Subcutaneous abdominal adipose tissue (tissue), 5 donors: ENCODE results near the gene NSUN6.

Source experiments
- H3K27ac ChIP-seq: one replicate; pipeline ENCODE4 v1.7.0; 2013; ENCODE audit warnings: low read depth, mild to moderate bottlenecking, inconsistent platforms, low read length, moderate library complexity
- H3K27me3 ChIP-seq, 5 donors: one replicate each; pipeline ENCODE4 v1.7.0; 2013; ENCODE audit warnings: low read length in 5 of 5, inconsistent platforms in 1 of 5; ENCODE audit not compliant: control insufficient read depth in 5 of 5, insufficient read depth in 4 of 5
- H3K36me3 ChIP-seq, 5 donors: one replicate each; pipeline ENCODE4 v1.7.0; 2013; ENCODE audit warnings: low read length in 5 of 5; ENCODE audit not compliant: control insufficient read depth in 5 of 5, insufficient read depth in 5 of 5
- H3K4me1 ChIP-seq, 5 donors: one replicate each; pipeline ENCODE4 v1.7.0; 2013; ENCODE audit warnings: low read length in 5 of 5, mild to moderate bottlenecking in 3 of 5, moderate library complexity in 1 of 5; ENCODE audit not compliant: control insufficient read depth in 5 of 5, insufficient read depth in 5 of 5
- H3K4me3 ChIP-seq, 5 donors: one replicate each; pipeline ENCODE4 v1.7.0; 2013; ENCODE audit warnings: low read length in 5 of 5, low read depth in 1 of 5
- H3K9ac ChIP-seq, 5 donors: one replicate each; pipeline ENCODE4 v1.7.0; 2013; ENCODE audit warnings: low read length in 5 of 5, mild to moderate bottlenecking in 4 of 5, moderate library complexity in 3 of 5
- H3K9me3 ChIP-seq, 5 donors: one replicate each; pipeline ENCODE4 v1.7.0; 2013; ENCODE audit warnings: low read length in 5 of 5; ENCODE audit not compliant: control insufficient read depth in 5 of 5
- donor health status: healthy.
- donor health status: healthy.
- donor health status: healthy.
- donor health status: healthy.
- donor health status: healthy.

Gene NSUN6

DNA sequence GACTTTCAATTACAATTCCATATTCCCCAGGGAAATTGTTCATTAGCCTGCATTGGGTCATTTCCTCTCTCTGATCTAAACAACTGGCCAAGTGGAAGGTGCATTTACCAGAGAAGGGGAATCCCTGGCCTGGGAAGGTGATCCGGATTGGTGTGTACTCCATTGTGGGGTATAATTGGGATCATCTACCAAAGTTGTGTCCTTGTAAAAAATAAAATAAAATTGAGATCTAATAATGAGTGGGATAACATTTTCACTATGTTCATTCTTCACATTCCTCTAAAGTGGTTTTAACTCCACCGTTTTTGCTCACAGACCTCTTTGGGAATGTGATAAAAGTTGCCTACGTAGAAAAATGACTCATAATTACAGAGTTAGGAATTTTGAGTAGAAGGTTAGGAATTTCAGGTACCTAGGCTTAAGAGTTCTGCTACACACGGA, 30.6 kb upstream of the NSUN6 start:
- Histone ChIP-seq H3K27ac (peak overlapping the region; percentile 9), H3K4me1 (peaks cover 0 to 7% (median 0%) of the 10 kb centered on the region in 5 donors), H3K9ac (no peak overlapping the region), H3K27me3 (no peaks in the 10 kb centered on the region), H3K4me3 (no peak overlapping the region), H3K36me3 (peaks cover 0 to 5% (median 0%) of the 10 kb centered on the region in 5 donors), H3K9me3 (no peaks in the 10 kb centered on the region)

DNA sequence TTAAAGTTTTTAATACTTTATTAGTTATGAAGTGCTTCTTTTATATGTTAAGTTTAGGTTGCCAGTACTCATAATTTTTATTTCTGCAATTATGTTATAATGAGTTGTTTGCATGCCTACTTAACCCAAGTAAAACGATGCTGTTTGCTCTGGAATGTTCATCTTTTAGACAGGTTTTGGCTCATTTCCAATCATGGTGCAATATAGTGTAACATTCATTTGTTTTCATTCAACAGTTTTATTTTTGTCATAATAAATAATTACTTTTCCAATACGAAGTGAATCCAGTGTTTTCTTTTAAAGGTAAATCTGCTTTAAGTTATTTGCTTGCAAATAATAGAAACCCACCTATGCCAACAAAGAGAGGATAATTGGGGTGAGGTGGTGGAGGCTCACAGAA, 30.0 kb upstream of the NSUN6 start:
- Histone ChIP-seq H3K27me3 (no peaks in the 10 kb centered on the region), H3K27ac (peak overlapping the region; percentile 9), H3K9me3 (no peaks in the 10 kb centered on the region), H3K4me3 (no peak overlapping the region), H3K4me1 (peaks cover 0 to 7% (median 0%) of the 10 kb centered on the region in 5 donors), H3K36me3 (peaks cover 0 to 6% (median 3%) of the 10 kb centered on the region in 5 donors), H3K9ac (no peak overlapping the region)

DNA sequence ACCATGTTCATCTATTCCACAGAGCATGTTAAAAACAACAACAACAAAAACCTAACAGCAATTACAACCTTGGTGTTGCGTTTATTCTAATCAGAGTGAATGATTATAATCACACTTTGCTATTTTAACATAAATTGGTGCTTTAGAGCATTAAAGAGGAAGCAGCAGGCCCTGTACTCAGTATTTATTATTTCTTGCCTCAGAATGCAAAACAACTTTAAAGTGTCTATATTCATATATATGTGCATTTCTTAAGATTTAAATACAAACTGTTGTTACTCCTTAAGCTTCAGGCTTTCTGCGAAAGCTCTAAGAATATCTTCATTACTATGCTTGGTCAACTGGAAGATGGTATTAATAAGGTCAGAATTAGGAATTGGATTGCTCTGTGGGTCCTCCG, 29.4 kb upstream of the NSUN6 start:
- Histone ChIP-seq H3K9ac (no peak overlapping the region), H3K27me3 (no peaks in the 10 kb centered on the region), H3K4me3 (no peak overlapping the region), H3K4me1 (peaks cover 0 to 7% (median 0%) of the 10 kb centered on the region in 5 donors), H3K36me3 (peaks cover 0 to 10% (median 3%) of the 10 kb centered on the region in 5 donors), H3K9me3 (no peaks in the 10 kb centered on the region), H3K27ac (no peak overlapping the region)

DNA sequence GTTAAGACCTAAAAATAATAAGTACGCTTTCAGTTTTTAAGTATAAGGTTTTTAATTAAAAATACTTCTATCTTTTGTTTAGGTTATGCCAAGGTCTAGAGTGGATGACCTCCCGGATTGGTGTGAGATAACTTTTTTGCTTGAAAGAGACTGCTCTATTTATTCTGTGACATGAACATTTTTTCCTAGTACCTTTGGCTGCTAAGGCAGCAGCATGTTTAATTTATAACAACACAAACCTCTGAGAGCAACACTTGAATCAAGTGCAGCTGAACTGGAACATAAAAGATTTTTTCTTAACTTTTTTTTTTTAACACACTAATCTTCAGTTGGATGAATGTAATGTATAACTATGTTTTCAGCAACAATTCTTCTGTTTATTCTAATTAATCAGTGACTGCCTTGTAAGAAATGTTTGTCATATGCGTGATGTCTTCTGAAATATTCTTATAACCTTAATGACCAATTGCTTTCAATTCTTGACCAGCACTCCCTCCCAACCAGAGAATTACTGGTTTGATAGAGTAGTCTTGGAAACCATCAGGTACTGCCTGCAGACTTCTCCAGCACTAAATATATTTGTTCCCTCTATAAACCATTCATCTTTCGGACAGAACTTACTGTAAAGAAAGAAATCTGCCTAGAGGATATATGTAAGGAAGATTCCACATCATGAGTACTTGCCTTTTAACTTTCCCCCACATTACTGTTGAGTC, 23.9 kb upstream of the NSUN6 start:
- H3K4me3 ChIP-seq, result no peak overlapping the region
- no peaks in the 10 kb centered on the region for H3K27me3 ChIP-seq
- H3K9me3 ChIP-seq, result no peaks in the 10 kb centered on the region
- H3K36me3 ChIP-seq, result peaks cover 16 to 44% (median 30%) of the 10 kb centered on the region in 5 donors
- no peak overlapping the region for H3K27ac ChIP-seq
- H3K4me1 ChIP-seq, result no peaks in the 10 kb centered on the region
- H3K9ac ChIP-seq, result no peak overlapping the region

DNA sequence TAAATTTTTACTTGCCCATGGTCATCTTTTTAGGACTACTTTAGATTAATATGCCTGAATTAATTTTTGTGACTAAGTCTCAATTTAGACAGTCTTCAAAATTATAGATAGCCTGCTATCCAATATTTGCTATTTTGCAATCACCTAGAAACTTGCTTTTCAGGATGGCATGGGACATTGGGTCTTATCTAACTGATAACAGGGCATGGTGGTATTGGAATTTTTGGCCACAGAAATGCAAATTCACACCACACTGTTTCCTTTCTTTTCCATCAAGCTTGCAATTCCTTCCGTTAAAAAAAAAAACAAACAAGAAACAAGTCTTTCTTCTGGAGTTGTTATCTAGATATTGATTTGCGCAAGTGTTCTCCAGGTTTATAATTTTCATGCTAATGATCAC, 16.6 kb upstream of the NSUN6 start:
- H3K36me3 ChIP-seq, result peaks cover 10 to 28% (median 21%) of the 10 kb centered on the region in 5 donors

DNA sequence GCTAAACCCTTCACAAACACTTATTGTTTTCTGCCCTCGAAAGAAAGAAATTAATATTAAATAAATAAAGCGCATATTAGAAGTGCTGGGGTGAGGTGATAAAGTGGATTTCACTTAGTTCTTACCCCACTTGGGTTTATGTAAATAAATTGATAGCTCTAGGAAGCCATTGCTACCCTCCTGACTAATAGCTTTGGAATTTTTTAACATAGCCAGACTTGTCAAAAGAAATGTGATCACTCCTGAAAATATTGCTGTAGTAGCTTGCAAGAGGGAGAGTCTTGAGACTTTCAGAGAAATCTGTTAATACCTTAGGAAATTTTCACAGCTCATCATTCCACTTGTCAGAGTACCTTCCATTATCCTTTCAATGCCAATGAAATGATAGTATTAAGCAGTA, 15.4 kb upstream of the NSUN6 start:
- no peaks in the 10 kb centered on the region for H3K9me3 ChIP-seq
- no peak overlapping the region for H3K27ac ChIP-seq
- peaks cover 6 to 25% (median 21%) of the 10 kb centered on the region in 5 donors for H3K36me3 ChIP-seq

More for the DNA sequence above, 16.6 kb upstream of the NSUN6 start:
- no peaks in the 10 kb centered on the region for H3K27me3 ChIP-seq
- peaks cover 0 to 4% (median 0%) of the 10 kb centered on the region in 5 donors for H3K4me1 ChIP-seq
- no peaks in the 10 kb centered on the region for H3K9me3 ChIP-seq
- H3K27ac ChIP-seq, result no peak overlapping the region
- H3K9ac ChIP-seq, result no peak overlapping the region
- no peak overlapping the region for H3K4me3 ChIP-seq

DNA sequence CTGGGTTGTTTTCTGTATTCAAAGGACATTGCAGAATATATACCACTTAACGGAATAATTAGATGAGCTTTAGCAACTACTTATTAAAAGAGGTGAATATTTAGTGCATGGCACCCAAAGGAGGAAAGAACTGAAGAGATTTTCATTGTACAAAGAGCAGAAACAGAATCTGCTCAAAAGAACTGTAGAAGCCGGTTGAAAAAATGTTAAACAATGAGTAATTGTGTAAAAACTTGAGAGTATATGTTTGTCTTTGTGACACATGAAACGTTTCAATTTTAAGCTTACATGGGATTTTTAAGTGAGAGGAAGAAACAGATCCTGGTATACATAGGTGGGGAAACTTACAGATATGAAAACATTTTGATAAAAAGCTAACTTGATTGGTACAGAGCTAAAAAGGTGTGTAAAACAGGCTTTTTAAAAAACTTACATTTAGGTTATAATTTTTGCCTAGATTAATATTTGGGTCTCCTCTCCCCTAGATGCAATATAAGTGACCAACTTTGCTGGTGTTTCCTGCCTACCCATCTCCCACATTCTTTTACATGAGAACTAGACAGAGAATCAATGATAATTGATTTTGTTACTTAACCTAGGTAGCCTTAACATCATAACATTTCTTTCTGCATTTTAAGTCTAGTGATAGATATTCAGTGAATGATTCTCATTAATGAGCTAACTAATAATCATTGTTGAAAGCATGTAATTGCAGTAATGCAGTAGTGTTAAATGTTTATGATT, 14.6 kb upstream of the NSUN6 start:
- Histone ChIP-seq H3K9me3 (no peaks in the 10 kb centered on the region), H3K27ac (no peak overlapping the region), H3K4me3 (no peak overlapping the region), H3K27me3 (no peaks in the 10 kb centered on the region), H3K9ac (no peak overlapping the region), H3K4me1 (peaks cover 0 to 16% (median 9%) of the 10 kb centered on the region in 5 donors), H3K36me3 (peaks cover 4 to 17% (median 14%) of the 10 kb centered on the region in 5 donors)

More for the DNA sequence above, 15.4 kb upstream of the NSUN6 start:
- H3K4me3 ChIP-seq, result no peak overlapping the region
- peaks cover 0 to 9% (median 3%) of the 10 kb centered on the region in 5 donors for H3K4me1 ChIP-seq
- no peak overlapping the region for H3K9ac ChIP-seq
- H3K27me3 ChIP-seq, result no peaks in the 10 kb centered on the region

DNA sequence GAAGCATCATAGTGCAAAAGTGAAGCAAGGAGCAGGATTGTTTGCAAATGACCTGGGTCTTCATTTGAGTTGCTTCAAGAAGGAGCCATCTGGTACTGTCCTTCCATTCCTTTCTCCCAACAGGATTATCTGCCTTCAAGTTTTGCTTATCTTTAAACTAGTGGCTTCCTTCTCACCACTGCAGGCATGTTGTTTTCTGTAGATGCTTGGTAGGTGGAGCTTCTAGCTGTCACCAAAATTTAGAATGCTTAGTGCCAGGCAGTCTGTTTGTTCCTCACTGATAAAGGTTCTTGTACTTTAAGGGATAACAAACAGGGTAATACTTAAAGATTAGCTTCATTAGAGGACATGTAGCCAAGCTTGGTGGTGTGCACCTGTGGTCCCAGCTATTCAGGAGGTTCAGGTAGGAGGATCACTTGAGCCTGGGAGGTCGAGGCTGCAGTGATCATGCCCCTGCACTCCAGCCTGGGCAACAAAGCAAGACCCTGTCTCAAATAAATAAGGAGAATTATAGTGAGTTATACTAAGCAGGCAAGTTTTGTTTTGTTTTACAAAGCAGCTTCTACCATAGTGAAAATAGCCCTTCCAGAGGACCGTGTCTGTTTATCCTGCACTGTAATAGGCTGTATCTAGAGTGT, 13.6 kb upstream of the NSUN6 start:
- Histone ChIP-seq H3K27ac (no peak overlapping the region), H3K27me3 (no peaks in the 10 kb centered on the region), H3K4me1 (peaks cover 0 to 25% (median 18%) of the 10 kb centered on the region in 5 donors), H3K9ac (no peak overlapping the region), H3K9me3 (no peaks in the 10 kb centered on the region), H3K36me3 (peaks cover 4 to 12% (median 7%) of the 10 kb centered on the region in 5 donors), H3K4me3 (no peak overlapping the region)

DNA sequence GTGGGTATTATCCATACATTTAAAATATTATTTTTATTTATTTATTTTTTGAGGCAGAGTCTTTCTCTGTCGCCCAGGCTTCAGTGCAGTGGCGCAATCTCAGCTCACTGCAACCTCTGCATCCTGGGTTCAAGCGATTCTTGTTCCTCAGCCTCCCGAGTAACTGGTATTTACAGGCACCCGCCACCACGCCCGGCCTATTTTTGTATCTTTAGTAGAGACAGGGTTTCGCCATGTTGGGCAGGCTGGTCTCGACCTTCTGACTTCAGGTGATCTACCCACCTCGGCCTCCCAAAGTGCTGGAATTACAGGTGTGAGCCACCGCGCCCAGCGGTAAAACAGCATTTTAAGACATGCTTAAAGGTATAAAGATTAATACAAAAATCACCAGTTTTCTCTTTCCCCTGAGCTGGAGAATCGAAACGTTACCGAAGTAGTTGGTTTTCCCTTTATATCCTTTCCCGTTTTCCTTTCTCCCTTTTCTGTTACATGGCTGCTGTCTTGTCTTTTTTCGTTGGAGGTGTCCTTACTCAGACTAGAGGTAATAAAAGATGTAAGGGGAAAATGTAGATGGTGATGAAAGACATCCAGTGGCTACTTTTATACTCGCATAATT, 9.5 kb upstream of the NSUN6 start:
- H3K4me3 ChIP-seq, result peak overlapping the region in 3 of 5 donors; percentile 85 to 98 (median 93)
- no peaks in the 10 kb centered on the region for H3K9me3 ChIP-seq
- peaks cover 0 to 3% (median 0%) of the 10 kb centered on the region in 5 donors for H3K27me3 ChIP-seq
- no peak overlapping the region for H3K27ac ChIP-seq
- H3K4me1 ChIP-seq, result peaks cover 4 to 33% (median 28%) of the 10 kb centered on the region in 5 donors
- peak overlapping the region in 1 of 5 donors; percentile 95 for H3K9ac ChIP-seq
- H3K36me3 ChIP-seq, result peaks cover 0 to 5% (median 0%) of the 10 kb centered on the region in 5 donors
